GM21825 (cell line): Measurements from ENCODE around the gene PLEKHM2.

Source experiments
- ATAC-seq: cut with Tn5 transposase; IDR thresholded peaks from one replicate; pipeline ENCODE4 v1.9.1; 2021; ENCODE audit warnings: mild to moderate bottlenecking, moderate library complexity; ENCODE audit not compliant: unreplicated experiment

Gene PLEKHM2

DNA sequence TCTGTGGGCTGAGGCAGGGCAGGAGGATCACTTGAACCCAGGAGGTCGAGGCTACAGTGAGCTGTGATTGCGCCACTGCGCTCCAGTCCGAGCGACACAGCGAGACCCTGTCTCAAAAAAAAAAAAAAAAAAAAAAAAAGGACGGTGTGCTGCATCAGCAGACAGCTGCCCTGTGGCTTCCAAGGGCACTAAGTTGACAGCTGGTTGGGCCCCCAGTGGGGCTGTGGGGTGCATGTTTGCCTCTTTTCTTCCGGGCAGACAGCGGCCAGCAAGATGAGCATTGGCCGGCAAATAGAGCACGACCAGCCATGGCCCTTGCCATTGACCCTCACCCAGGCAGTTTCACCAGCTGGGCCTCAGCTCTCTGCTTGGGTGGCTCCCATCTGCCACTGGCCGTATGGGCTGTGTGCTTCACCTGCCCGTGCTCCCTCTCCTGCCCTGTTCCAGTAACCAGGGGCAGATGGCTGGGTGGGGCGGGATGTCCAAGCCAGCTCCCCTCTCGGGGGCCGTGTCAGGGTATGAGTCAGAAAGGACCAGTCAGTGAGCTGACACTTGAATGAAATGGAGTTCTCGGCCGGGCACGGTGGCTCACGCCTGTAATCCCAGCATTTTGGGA, 39.6 kb downstream of the PLEKHM2 start:
- no peak for ATAC-seq

DNA sequence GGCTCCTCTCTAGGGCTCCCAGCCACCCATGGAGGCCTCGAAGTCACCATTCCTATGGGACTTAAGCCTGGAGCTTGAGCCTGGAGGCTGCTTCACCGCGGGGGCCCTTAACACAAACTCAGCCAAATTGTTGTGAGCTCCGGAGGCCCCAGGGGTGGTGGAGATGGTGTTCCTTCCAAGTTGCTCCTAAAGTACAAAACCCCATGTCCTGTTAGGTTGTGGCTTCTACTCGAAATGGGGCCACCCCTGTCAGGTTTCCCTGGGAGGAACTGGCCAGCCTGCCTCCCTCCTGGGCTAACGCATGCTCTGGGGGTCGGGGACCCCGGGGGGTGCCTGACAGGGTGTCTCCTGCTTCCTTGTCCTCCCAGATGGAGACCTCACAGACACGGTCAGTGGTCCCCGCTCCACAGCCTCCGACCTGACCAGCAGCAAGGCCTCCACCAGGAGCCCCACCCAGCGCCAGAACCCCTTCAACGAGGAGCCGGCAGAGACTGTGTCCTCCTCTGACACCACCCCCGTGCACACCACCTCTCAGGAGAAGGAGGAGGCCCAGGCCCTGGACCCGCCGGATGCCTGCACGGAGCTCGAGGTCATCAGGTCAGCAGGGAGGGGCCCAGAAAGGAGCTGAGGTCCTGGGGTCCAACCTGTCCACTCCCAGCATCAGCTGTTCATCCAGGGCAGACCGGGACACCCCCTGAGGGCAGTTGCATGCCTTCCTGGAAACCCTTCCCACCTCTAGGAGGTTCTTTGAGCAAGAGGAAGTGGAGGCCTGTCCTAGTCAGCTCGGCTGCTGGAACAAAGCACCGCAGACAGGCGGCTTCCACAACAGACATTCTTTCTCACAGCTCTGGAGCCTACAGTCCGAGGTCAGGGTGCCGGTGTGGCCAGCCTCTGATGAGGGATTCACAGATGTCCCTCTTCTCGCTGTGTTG, 41.1 kb downstream of the PLEKHM2 start:
- no peak for ATAC-seq

DNA sequence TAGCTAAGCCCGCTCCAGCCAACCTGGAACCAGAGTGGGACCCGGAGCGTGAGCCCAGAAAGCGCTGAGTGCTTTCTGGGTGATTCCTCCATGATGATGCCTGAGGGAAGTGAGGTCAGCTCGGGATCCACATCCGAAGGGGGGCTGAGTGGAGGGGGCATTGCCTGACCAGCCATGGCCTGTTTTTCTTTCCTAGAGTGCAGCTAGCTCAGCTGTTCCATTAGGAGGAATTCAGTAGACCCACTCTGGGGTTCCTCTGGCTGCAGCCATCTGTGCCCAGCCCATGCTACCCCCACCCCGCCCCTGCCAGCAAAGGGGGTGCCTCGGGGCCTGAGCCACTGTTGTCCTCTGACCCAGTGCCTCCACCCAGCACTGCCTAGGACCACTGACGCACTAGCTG, 42.4 kb downstream of the PLEKHM2 start:
- ATAC-seq = no peak

DNA sequence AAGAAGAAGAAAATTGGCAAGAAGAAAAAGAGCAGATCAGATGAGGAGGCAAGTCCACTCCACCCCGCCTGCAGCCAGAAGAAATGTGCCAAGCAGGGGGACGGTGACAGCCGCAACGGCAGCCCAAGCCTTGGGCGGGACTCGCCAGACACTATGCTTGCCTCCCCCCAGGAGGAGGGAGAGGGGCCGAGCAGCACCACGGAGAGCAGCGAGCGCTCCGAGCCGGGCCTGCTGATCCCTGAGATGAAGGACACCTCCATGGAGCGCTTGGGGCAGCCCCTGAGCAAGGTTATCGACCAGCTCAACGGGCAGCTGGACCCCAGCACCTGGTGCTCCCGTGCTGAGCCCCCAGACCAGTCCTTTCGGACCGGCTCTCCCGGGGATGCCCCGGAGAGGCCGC, 42.9 kb downstream of the PLEKHM2 start:
- no peak for ATAC-seq

DNA sequence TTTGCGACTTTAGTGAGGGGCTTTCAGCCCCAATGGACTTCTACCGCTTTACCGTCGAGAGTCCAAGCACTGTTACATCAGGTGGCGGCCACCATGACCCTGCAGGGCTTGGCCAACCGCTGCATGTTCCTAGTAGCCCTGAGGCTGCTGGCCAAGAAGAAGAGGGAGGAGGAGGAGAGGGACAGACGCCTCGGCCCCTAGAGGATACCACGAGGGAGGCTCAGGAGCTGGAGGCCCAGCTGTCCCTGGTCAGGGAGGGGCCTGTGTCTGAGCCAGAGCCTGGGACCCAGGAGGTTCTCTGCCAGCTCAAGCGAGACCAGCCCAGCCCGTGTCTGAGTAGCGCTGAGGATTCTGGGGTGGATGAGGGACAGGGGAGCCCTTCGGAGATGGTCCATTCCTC, 43.3 kb downstream of the PLEKHM2 start:
- ATAC-seq = no peak

DNA sequence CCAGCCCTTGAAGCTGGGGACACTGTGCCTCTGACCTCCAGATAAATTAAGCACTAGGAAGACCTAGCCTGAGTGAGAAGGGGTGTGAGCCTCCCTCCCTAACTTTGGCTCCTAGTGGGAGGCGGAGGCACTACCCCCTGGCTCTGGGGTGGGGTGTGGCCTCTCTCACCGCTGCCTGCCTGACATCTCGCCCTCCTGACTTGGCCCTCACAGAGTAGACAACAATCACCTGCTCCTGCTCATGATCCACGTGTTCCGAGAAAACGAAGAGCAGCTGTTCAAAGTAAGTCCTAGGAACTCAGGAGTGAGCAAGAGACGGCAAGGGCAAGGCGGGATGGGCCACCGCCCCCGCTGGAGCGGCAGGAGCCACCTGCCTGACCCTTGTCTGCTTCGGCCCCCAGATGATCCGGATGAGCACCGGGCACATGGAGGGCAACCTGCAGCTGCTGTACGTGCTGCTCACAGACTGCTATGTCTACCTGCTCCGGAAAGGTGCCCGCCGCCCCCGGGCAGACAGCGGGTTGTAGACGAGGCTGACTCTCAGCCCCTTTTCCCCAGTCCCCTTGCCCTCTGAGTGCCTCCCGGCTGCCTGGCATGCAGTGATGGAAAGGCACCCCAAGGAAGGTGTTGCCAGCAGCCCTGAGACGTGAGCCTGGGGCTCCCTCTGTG, 43.9 kb downstream of the PLEKHM2 start:
- no peak for ATAC-seq

DNA sequence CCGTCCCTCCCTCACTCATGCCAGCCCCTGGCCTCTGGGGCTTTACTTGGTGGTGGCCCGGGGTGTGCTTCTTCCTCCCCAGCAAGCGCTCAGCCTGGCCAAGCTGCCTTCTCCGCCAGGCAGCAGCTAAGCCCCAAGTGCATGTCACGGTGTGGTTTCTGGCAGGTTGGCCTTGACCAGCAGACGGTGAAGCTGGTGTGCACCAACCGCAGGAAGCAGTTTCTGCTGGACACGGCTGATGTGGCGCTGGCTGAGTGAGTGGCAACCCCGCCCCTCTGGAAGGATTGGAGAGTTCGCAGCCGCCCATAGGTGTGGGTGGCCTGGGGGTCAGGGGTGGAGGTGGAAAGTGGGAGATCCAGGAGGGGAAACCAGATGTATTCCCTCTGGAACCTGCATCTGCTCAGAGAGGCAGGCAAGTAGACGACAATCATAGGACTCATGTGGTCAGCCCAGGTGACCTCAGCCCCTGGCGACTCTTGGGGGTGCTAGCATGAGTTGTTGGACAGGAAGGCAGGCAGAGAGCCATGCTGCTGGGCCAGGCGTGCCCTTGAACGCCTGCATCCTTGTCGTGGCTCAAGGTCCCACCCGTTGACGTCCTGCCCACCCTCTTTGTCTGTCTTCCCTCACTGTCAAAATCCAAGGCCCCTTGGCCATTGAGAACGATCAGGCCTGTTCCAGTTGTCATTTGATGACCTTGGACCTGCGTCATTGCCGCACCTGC, 45.0 kb downstream of the PLEKHM2 start:
- no peak for ATAC-seq

DNA sequence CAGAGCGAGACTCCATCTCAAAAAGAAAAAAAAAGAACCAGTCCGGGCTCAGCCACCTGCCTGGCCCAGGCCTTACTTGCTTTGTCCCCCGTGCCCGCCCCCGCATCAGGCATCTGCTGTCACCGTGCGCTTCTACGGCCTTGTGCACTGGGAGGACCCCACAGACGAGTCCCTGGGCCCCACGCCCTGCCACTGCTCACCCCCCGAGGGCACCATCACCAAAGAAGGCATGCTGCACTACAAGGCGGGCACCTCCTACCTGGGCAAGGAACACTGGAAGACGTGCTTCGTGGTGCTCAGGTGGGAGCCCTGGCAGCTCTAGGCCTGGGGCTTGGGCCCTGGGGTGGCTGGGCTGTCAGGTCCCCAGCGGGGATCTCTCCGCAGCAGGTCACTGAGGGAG, 46.3 kb downstream of the PLEKHM2 start:
- no peak for ATAC-seq

DNA sequence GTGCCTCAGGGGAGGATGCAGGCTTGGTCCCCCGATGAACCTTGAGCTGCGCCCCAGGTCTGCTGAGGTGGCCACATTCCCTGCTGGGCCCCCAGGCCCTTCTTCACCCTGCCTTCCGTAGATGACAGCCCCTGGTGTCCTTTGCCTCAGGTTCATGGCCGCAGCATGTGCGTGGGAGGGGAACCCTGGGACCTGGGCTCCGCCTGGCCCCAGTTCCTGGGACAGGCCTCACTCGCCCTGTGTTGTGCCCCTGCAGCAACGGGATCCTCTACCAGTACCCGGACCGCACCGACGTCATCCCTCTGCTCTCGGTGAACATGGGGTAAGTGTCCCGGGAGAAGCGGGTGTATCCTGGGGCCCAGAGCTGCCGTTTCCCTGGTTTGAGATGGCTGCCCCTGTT, 46.8 kb downstream of the PLEKHM2 start:
- ATAC-seq = no peak

DNA sequence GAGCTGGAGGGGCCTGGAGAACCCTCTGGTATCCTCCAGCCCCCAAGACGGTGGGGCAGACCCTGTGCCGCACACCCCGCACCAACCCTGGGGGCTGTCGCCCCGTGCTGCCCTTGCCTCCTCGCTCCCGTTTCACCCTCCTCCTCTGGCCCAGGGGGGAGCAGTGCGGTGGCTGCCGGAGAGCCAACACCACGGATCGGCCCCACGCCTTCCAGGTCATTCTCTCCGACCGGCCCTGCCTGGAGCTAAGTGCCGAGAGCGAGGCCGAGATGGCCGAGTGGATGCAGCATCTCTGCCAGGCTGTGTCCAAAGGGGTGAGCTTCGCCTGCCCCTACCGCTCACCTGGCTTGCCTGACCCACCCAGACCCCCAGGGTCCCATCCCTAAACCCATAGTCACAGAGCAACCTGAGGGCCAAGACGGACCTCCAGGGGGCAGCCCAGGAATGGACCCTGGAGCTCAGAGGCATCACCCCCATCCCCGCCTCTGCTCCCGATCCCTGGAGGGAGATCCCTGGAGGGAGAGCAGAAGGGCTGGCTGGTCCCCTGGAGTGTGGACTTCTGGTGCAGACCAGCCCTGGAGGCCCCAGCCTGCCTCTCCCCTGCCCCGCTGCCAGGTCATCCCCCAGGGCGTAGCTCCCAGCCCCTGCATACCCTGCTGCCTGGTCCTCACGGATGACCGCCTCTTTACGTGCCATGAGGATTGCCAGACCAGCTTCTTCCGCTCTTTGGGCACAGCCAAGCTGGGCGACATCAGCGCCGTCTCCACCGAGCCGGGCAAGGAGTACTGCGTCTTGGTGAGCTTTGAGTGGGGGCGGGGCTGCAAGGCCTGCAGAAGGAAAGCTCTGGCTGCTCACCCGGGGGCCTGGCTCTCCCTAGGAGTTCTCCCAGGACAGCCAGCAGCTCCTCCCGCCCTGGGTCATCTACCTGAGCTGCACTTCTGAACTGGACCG, 47.9 kb downstream of the PLEKHM2 start:
- no peak for ATAC-seq

DNA sequence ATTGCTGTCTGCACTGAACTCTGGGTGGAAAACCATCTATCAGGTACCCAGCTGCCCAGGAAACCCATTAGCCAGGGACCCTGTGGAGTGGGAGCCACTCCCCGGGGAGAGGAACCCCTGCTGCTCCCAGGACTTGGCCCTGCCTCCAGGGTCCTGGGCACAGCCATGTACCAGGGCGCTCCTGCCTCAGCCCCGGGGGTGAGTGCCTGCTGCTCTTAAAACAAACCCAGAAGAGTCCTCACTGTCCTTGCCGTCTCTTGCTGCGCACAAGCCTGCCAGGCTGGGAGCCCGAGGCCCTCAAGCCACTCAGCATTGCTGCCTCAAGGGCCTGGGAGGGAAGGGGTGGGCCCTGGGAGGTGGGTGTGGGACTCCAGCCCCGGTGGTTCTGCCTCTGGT, 48.6 kb downstream of the PLEKHM2 start:
- ATAC-seq = no peak

DNA sequence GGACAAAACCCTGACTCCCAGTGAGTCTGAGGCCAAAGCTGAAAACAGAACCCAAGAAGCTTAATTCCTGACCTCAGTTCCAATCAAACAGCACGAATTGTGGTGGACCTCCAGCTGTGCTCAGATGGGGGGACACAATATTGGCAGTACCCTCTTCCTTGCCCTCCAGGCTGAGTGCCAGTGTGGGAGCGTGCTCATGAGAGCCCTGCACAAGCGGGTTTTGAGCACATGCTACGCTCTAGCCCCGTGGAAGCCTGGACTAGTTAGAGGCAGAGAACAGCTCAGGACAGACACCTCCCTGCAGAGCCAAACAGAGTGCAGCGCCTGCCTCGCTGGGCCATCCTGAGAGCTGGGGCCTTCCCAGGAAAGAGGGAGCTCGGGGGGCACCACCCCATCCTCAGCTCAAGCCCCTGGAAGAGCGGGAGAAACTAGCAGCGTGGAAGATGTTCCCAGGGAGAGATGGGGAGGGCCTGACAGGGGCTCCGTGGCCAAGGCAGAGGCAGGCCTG, 49.2 kb downstream of the PLEKHM2 start:
- no peak for ATAC-seq

DNA sequence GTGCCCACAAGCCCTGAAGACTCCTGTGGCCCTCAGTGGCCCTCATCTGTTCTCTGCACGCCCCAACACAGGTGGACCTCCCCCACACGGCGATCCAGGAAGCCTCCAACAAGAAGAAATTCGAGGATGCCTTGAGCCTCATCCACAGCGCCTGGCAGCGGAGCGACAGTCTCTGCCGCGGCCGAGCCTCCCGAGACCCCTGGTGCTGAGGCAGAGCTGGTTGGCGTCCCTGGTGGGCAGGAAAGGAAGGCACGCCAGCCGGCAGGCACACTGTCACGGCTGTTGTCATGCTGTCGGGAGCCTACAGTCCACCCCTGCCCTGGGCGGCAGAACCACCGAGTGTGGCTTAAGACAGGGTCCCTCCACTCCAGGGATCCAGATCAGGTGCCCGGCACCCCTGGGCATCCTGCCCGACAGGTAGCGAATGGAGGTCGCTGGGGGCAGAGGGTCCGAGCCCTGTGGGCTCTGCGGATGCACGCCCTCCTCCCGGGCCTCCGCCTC, 49.7 kb downstream of the PLEKHM2 start:
- ATAC-seq = no peak

DNA sequence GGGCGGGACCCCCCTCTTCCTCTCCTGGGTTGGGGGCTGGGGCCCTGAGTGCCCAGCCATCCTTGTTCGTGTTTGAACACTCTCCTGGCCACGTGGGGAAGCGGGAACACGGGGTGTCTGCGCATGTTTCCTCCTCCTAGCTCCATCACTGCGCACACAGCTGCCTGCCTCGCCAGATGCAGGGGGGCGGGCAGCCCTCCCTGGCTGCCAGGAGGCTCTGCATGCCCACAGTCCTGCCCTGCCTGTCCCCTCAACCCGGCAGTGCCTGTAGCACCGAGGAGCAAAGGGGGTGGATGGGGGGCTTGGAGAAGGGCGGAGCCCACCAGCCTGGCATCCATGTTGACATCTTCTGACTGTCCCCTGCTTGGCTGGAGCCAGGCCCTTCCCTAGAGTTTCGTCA, 50.2 kb downstream of the PLEKHM2 start:
- ATAC-seq = no peak

DNA sequence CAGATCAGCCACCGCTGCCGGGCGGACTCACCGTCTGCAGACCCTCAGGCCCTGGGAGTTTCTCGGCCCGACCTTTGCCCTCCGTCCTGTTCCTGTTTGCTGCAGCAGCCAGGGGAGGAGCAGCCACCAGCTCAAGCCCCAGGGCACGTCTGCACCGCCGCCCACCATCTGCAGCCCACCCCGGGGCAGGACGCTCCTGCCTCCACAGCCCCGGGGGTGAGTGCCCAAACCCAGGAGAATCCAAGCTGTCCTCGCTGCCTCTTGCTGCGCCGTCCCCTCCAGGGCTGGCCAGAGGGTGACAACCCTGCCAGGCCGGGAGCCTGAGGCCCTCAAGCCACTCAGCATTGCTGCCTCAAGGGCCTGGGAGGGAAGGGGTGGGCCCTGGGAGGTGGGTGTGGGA, 50.8 kb downstream of the PLEKHM2 start:
- no peak for ATAC-seq

DNA sequence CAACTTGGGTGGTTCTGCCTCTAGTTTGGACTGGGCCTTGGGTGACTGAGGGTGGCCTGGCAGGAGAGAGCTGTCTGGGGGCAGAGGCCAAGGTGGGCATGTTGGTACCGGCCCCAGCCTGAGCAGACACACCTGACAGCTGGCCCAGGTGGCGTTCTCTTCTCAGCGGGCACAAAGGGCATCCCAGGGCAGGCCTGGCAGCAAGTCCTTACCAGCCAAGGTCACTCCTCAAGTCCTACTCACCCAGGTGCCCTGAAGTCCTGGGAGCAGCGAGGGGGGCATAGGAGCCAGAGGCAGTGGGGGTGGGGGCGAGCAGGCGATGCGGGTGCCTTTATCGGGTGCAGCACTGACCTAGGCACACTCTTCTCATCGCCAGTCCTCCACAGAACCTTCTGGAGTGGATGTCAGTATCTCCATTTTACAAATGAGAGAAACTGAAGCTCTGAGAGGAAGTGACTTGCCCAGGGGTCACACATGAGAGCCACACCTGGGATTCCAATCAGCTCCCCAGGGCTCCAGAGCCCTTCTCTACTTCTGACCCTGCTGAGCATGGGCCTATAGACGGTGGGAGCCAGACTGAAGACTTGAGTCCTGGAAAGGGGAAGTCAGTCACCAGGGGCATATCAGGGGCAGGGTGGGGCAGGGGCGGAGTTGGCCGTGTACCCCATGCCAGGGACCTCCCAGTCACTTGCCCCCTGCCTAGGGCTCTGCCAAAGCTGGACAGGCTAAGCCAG, 51.4 kb downstream of the PLEKHM2 start:
- no peak for ATAC-seq

DNA sequence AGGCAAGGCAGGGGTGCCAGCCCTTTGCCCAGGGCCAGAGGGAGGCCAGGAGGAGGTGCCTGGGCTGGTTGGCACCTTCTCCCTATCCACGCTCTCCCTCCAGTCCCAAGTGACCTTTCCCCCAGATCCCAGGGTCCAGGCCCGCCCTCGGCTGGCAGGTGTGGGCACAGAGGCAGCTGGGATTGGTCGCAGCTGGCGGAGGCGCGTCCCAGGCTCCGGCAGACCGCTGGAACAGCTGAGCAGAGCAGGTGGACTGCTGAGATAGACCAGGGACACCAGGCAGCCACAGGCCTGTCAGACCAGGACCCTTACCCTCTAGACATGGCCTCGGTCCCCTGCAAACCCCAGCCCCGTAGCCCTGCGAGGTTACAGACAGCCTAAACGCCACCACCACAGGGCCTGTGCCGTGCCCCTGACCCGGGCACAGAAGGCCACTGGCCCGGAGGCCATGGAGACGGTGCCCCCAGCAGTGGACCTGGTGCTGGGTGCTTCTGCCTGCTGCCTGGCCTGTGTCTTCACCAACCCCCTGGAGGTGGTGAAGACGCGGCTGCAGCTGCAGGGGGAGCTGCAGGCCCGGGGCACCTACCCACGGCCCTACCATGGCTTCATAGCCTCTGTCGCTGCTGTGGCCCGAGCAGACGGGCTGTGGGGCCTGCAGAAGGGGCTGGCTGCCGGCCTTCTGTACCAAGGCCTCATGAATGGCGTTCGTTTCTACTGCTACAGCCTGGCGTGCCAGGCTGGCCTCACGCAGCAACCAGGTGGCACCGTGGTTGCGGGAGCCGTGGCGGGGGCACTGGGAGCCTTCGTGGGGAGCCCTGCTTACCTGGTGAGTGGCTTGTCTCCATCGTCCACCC, 52.1 kb downstream of the PLEKHM2 start, which contains the start of gene SLC25A34:
Gene SLC25A34, plus strand, starts transcription at position 221 of the 854 bp plus-strand sequence. Its CDS starts 228 bp downstream, at position 449.
- no peak for ATAC-seq

DNA sequence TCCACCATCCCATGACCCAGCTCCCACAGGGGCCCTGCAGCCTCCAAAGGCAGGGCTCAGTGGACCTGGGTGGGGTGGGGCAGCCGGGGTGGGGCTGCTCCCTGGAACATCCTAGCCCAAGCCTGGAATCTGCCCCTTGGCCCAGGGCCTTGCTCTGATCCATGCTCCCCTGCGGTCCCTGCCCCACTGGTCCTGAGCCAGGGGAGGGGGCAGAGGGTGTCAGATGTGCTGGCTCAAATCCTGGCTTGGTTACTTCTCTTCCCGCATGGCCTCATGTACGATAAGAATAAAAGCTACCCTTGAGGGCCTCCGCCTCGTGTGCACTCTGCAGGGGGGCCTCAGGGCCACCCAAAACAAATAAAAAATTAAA, 52.8 kb downstream of the PLEKHM2 start:
- ATAC-seq = no peak
